Measurements from ENCODE around the gene SMARCA4.

DNA sequence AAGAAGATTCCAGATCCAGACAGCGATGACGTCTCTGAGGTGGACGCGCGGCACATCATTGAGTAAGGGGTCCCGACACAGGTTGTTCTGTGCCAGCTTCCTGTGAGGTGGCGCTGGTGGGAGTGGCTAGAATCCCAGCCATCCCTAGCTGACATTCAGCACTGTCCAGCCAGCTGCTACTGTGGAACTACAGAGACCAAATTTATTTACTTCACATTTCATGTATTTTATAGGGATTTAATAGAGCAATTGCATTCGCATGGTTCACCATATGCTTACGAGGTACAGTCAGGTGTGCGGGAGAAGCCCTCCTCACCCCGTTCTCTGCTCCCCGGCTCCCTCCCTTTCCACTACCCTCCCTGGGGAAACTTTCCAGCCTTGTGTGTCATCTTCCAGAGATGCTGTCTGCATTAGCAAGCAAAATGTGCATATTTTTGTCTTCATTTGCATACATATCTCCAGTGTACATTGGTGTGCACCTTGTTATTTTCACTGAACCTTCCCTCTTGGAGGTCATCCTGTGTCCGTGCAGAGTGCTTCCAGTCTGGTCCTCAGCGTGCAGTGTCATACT lies 47.2 kb downstream of the SMARCA4 start:
- TF ChIP-seq, protein P1, sequence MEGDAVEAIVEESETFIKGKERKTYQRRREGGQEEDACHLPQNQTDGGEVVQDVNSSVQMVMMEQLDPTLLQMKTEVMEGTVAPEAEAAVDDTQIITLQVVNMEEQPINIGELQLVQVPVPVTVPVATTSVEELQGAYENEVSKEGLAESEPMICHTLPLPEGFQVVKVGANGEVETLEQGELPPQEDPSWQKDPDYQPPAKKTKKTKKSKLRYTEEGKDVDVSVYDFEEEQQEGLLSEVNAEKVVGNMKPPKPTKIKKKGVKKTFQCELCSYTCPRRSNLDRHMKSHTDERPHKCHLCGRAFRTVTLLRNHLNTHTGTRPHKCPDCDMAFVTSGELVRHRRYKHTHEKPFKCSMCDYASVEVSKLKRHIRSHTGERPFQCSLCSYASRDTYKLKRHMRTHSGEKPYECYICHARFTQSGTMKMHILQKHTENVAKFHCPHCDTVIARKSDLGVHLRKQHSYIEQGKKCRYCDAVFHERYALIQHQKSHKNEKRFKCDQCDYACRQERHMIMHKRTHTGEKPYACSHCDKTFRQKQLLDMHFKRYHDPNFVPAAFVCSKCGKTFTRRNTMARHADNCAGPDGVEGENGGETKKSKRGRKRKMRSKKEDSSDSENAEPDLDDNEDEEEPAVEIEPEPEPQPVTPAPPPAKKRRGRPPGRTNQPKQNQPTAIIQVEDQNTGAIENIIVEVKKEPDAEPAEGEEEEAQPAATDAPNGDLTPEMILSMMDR (IDR thresholded peaks at IDR 0.05), result no peak
- no peak for TF ChIP-seq POLR2A (IDR thresholded peaks at IDR 0.05)

All from testis (tissue), 2 donors.